ENCODE data around the gene UBE3C. TPM values are rescaled to one million over a fixed set of nuclear protein-coding genes. Genes with fewer than 3 reads are reported as not detected.

The UBE3C gene
- total and polyA plus RNA-seq, 2 donors (not counting 3 experiments of a cell fraction or from before 2014, with no cell fraction given) = 45.1 to 77.3 TPM

DNA sequence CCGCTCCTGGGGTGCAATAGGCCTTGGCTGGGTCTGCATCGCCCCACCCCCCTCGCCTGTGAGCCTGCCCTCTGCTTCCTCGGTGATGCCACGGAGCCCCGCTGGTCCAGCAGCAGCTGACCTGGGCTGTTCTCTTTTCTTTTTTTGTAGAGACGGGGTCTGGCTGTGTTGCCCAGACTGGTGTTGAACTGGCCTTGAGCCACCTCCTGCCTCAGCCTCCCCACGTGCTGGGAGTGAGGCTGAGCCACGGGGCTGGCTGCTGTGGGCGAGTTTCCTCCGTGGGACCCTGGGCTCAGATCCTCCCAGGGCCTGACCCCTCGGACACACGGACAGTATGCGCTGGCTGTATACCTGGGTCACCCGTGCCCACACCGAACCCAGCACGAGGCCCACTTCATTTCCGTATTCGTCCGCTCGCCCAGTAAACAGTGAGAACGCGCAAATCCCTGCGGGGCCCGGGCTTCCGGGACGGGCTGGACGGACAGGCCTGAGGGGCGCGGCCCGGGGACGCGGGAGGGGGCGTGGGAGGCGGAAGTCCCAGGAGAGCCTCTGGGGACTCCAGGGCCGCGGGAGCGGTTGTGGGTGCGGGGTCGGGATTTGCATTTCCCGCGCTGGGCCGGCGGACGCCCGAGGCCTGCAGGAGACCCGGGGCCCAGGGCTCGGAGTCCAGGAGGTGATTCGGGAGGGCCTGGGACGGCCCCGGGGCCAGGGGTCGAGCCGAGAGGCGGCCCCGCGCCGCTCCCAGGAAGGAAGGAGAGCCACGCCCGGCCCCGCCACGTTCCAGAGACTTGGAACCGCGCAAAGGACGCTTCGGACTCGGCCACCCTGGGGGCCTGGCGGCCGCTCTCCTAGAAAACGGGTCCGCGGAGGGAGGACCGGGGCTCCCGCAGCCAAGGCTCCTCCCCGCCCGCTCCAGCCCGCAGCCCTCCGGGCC is 140.3 kb downstream of the UBE3C start:
- peaks cover 18% of the 10 kb centered on the region for H3K4me1 ChIP-seq (ENCODE audit: control insufficient read depth, extremely low read depth, insufficient read depth, low read length)
- H3K9ac ChIP-seq (replicated peaks; ENCODE audit: extremely low read depth, insufficient read depth, low read length) = peak overlapping the region; percentile 67
- no TSS peak for BruUV-seq (replicated peaks)
- H3K27ac ChIP-seq (ENCODE audit: insufficient read depth, low read depth, low read length) = no peak overlapping the region
- no peaks in the 10 kb centered on the region for H3K9me3 ChIP-seq (replicated peaks; ENCODE audit: control insufficient read depth, insufficient read depth, low read length)
- FAIRE-seq (no peak), DNase-seq (ENCODE audit: low read depth, low spot score) (no peak)
- H3K79me2 ChIP-seq (ENCODE audit: control insufficient read depth, insufficient read depth, low read length) = no peaks in the 10 kb centered on the region
- CTCF ChIA-PET = no interaction called here
- POLR2A ChIA-PET = no interaction called here
- no peaks in the 10 kb centered on the region for H3K27me3 ChIP-seq (ENCODE audit: control insufficient read depth in 2 of 2, insufficient read depth in 2 of 2, low read length in 2 of 2)
- H3K36me3 ChIP-seq (ENCODE audit: control insufficient read depth in 2 of 2, extremely low read depth in 1 of 2, insufficient read depth in 2 of 2, low read length in 2 of 2) = no peaks in the 10 kb centered on the region
- no peaks in the 10 kb centered on the region for H3K9me1 ChIP-seq (replicated peaks; ENCODE audit: control insufficient read depth, extremely low read depth, insufficient read depth, low read length)
- H2AFZ ChIP-seq (ENCODE audit: low read depth, low read length) = peak overlapping the region; percentile 89
- peak overlapping the region; percentile 60 for H3K4me2 ChIP-seq (ENCODE audit: insufficient read depth, low read length)
- no peaks in the 10 kb centered on the region for H4K20me1 ChIP-seq (replicated peaks; ENCODE audit: control insufficient read depth, extremely low read depth, insufficient read depth, low read length)
- TF ChIP-seq MYC (IDR thresholded peaks at IDR 0.05; ENCODE audit: low read depth, low read length) = no peak
- TF ChIP-seq POLR2AphosphoS5 (IDR thresholded peaks at IDR 0.05; ENCODE audit: insufficient read depth, low read depth, low read length) = no peak
- no peak for TF ChIP-seq JUN (IDR thresholded peaks at IDR 0.05; ENCODE audit: borderline replicate concordance, insufficient read depth, insufficient read length, low read depth)
- TF ChIP-seq FOS (IDR thresholded peaks at IDR 0.05; ENCODE audit: borderline replicate concordance, insufficient read depth, low read length) = no peak
- no peak for TF ChIP-seq EZH2 (IDR thresholded peaks at IDR 0.05; ENCODE audit: borderline replicate concordance, low read depth, low read length, severe bottlenecking)
- TF ChIP-seq, protein P1, sequence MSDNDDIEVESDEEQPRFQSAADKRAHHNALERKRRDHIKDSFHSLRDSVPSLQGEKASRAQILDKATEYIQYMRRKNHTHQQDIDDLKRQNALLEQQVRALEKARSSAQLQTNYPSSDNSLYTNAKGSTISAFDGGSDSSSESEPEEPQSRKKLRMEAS (IDR thresholded peaks at IDR 0.05; ENCODE audit: insufficient read depth, insufficient read length) = no peak
- TF ChIP-seq GATA2 (IDR thresholded peaks at IDR 0.05; ENCODE audit: insufficient read depth, insufficient read length, low read depth, low read length) = no peak
- no peak for TF ChIP-seq POLR2A (IDR thresholded peaks at IDR 0.05; ENCODE audit: low read depth, low read length)
- TF ChIP-seq, protein P2, sequence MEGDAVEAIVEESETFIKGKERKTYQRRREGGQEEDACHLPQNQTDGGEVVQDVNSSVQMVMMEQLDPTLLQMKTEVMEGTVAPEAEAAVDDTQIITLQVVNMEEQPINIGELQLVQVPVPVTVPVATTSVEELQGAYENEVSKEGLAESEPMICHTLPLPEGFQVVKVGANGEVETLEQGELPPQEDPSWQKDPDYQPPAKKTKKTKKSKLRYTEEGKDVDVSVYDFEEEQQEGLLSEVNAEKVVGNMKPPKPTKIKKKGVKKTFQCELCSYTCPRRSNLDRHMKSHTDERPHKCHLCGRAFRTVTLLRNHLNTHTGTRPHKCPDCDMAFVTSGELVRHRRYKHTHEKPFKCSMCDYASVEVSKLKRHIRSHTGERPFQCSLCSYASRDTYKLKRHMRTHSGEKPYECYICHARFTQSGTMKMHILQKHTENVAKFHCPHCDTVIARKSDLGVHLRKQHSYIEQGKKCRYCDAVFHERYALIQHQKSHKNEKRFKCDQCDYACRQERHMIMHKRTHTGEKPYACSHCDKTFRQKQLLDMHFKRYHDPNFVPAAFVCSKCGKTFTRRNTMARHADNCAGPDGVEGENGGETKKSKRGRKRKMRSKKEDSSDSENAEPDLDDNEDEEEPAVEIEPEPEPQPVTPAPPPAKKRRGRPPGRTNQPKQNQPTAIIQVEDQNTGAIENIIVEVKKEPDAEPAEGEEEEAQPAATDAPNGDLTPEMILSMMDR (IDR thresholded peaks at IDR 0.05; ENCODE audit: extremely low read depth in 1 of 2, insufficient read depth in 1 of 2, low read depth in 1 of 2, low read length in 2 of 2) = no peak
- dilution Hi-C loops (cut with MboI; ENCODE audit: extremely low pct_ligation_motif_present, low sequenced_read_pairs) = no loop called here
- intact Hi-C loops (cut with micrococcal nuclease) = loop anchor here (2.0 to 5.0 kb wide), 2 partner anchors 108 to 327 kb away; no protein-coding TSS in a partner anchor
- peak overlapping the region; percentile 18 to 43 (median 27) for H3K4me3 ChIP-seq (replicated peaks in 1 of 3; ENCODE audit: insufficient read depth in 1 of 3, low read depth in 1 of 3, low read length in 3 of 3)

Data from endothelial cell of umbilical vein (primary cell).